GM23338 (cell line): ENCODE measurements around the gene LPIN1. TPM values are rescaled to one million over a fixed set of nuclear protein-coding genes. Genes with fewer than 3 reads are reported as not detected.

Experiments
- ETS1 ChIP-seq: IDR thresholded peaks from 2 replicates; pipeline ENCODE4 v1.6.1; 2016; ENCODE audit warnings: antibody characterized with exemption
- JUNB ChIP-seq: IDR thresholded peaks from one replicate; pipeline ENCODE4 v1.6.1; 2016; ENCODE audit warnings: antibody characterized with exemption; ENCODE audit not compliant: unreplicated experiment
- POLR2AphosphoS5 ChIP-seq: IDR thresholded peaks from 2 replicates; pipeline ENCODE4 v1.6.1; 2016; ENCODE audit warnings: antibody characterized with exemption, low read depth
- ZNF114 ChIP-seq: fragments of 250-450 bp; sonication (Bioruptor Pico); IDR thresholded peaks from 2 replicates; pipeline ENCODE4 v1.5.0; 2020; ENCODE audit warnings: mild to moderate bottlenecking, moderate library complexity
- polyA plus RNA-seq: library from polyadenylated mRNA; unstranded; fragments of >200 nt; fragmentation: Nextera tagmentation; extraction: Ambion mirVana; gene quantifications from 2 replicates; pipeline ENCODE4 v1.2.1, GENCODE V29; 2016
- total RNA-seq: library from RNA; depleted of rRNA; stranded (reverse); fragments of >200 nt; shearing (Covaris generic); gene quantifications from 2 replicates; pipeline ENCODE4 v1.2.3, GENCODE V29; 2014
- TF ChIP-seq, protein P1 (sequence below): fragments of 250-450 bp; sonication (Bioruptor Pico); IDR thresholded peaks from 2 replicates; pipeline ENCODE4 v1.5.0; 2020; ENCODE audit warnings: mild to moderate bottlenecking, moderate library complexity
- TF ChIP-seq, protein P2 (sequence below), 2 experiments: fragments of 200-600 bp in 1 of 2; sonication (generic) in 1 of 2; conservative IDR thresholded peaks; 2 replicates each; pipeline versions ENCODE4 v1.5.1 to v1.6.1; 2016 to 2017; ENCODE audit warnings: antibody characterized with exemption in 2 of 2, low read depth in 2 of 2, mild to moderate bottlenecking in 2 of 2, moderate library complexity in 1 of 2

The LPIN1 gene
- total and polyA plus RNA-seq, 2 experiments from 2014 or later, result 4.4 to 9.5 TPM

GRCh38 chr2:11715987-11716652, 30.3 kb upstream of the LPIN1 start (continued):
- TF ChIP-seq, protein P1, sequence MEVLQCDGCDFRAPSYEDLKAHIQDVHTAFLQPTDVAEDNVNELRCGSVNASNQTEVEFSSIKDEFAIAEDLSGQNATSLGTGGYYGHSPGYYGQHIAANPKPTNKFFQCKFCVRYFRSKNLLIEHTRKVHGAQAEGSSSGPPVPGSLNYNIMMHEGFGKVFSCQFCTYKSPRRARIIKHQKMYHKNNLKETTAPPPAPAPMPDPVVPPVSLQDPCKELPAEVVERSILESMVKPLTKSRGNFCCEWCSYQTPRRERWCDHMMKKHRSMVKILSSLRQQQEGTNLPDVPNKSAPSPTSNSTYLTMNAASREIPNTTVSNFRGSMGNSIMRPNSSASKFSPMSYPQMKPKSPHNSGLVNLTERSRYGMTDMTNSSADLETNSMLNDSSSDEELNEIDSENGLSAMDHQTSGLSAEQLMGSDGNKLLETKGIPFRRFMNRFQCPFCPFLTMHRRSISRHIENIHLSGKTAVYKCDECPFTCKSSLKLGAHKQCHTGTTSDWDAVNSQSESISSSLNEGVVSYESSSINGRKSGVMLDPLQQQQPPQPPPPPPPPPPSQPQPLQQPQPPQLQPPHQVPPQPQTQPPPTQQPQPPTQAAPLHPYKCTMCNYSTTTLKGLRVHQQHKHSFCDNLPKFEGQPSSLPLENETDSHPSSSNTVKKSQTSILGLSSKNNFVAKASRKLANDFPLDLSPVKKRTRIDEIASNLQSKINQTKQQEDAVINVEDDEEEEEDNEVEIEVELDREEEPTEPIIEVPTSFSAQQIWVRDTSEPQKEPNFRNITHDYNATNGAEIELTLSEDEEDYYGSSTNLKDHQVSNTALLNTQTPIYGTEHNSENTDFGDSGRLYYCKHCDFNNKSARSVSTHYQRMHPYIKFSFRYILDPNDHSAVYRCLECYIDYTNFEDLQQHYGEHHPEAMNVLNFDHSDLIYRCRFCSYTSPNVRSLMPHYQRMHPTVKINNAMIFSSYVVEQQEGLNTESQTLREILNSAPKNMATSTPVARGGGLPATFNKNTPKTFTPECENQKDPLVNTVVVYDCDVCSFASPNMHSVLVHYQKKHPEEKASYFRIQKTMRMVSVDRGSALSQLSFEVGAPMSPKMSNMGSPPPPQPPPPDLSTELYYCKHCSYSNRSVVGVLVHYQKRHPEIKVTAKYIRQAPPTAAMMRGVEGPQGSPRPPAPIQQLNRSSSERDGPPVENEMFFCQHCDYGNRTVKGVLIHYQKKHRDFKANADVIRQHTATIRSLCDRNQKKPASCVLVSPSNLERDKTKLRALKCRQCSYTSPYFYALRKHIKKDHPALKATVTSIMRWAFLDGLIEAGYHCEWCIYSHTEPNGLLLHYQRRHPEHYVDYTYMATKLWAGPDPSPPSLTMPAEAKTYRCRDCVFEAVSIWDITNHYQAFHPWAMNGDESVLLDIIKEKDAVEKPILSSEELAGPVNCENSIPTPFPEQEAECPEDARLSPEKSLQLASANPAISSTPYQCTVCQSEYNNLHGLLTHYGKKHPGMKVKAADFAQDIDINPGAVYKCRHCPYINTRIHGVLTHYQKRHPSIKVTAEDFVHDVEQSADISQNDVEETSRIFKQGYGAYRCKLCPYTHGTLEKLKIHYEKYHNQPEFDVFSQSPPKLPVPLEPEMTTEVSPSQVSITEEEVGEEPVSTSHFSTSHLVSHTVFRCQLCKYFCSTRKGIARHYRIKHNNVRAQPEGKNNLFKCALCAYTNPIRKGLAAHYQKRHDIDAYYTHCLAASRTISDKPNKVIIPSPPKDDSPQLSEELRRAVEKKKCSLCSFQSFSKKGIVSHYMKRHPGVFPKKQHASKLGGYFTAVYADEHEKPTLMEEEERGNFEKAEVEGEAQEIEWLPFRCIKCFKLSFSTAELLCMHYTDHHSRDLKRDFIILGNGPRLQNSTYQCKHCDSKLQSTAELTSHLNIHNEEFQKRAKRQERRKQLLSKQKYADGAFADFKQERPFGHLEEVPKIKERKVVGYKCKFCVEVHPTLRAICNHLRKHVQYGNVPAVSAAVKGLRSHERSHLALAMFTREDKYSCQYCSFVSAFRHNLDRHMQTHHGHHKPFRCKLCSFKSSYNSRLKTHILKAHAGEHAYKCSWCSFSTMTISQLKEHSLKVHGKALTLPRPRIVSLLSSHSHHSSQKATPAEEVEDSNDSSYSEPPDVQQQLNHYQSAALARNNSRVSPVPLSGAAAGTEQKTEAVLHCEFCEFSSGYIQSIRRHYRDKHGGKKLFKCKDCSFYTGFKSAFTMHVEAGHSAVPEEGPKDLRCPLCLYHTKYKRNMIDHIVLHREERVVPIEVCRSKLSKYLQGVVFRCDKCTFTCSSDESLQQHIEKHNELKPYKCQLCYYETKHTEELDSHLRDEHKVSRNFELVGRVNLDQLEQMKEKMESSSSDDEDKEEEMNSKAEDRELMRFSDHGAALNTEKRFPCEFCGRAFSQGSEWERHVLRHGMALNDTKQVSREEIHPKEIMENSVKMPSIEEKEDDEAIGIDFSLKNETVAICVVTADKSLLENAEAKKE (CRISPR knock-in tag), result no peak
- TF ChIP-seq JUNB (no peak), ETS1 (no peak), POLR2AphosphoS5 (no peak), ZNF114 (CRISPR knock-in tag) (no peak)
- TF ChIP-seq, protein P2, sequence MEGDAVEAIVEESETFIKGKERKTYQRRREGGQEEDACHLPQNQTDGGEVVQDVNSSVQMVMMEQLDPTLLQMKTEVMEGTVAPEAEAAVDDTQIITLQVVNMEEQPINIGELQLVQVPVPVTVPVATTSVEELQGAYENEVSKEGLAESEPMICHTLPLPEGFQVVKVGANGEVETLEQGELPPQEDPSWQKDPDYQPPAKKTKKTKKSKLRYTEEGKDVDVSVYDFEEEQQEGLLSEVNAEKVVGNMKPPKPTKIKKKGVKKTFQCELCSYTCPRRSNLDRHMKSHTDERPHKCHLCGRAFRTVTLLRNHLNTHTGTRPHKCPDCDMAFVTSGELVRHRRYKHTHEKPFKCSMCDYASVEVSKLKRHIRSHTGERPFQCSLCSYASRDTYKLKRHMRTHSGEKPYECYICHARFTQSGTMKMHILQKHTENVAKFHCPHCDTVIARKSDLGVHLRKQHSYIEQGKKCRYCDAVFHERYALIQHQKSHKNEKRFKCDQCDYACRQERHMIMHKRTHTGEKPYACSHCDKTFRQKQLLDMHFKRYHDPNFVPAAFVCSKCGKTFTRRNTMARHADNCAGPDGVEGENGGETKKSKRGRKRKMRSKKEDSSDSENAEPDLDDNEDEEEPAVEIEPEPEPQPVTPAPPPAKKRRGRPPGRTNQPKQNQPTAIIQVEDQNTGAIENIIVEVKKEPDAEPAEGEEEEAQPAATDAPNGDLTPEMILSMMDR (conservative IDR thresholded peaks at IDR 0.05; ENCODE audit: low read depth in 2 of 2), result no peak
